ENCODE data around the gene KLHL29.

Gene KLHL29

GRCh38 chr2:23666980-23667357, 282.0 kb downstream of the KLHL29 start:
- no peak for DNase-seq

GRCh38 chr2:23668756-23669304, 283.9 kb downstream of the KLHL29 start:
- no peak for DNase-seq

- peak; percentile 75 for DNase-seq
These were observed 284.6 kb downstream of the KLHL29 start for GRCh38 chr2:23669413-23670244.

DNA sequence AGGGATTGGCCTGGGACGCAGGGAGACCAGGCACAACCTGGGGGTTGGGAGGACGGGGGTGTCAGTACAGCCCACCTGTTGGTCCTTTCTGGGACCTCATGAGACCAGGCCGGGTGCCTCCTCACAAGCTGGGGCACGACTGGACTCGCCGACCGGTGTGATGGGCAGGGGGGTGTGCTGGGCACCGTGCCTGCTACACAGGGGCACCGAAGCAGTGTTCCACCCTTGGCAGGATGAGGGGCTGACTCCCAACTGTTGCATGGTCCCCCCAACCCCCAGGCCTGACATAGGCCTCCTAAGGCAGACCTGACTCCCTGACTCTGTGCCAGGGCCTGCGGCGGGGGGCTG, 285.2 kb downstream of the KLHL29 start:
- DNase-seq, result no peak

- DNase-seq, result no peak
These were observed 288.1 kb downstream of the KLHL29 start for GRCh38 chr2:23673082-23673481.

DNA sequence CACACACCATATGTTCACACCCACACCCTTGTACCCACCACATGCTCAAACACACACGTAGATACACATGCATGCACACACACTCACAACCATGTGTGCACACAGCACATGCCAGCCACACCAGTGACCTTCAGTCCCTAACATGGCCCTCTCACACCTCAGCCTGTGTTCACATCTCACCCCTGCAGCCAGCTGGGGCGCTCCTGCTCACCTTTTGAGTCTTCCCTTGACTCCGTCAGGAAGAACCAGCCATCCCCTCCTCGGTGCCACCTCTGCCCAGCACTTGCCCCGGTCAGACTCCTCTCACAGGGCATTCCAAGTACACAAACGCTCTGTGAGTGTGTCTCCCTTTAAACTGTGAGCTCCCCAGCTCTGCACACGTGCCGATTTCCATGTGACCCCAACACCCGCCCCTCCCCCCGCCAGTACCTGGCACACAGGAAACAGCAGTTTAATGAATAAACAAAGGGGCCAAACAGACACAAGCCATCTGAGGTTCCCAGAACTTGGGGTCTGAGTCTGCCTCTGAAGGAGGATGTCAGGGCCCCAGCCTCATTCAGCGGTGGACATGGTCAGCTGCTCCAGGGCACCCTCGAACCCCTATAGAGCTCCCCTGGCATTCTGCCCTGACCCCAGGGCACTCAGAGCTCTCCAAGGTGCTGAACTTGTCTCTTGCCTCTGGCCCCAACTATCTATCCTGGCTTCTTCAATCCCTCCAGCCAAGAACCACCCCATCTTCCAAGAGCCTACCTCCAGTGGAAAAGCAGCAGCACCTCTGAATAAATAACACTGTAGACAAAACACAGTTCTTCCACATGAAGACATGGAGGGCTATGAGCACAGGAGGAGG, 289.1 kb downstream of the KLHL29 start:
- no peak for DNase-seq

DNA sequence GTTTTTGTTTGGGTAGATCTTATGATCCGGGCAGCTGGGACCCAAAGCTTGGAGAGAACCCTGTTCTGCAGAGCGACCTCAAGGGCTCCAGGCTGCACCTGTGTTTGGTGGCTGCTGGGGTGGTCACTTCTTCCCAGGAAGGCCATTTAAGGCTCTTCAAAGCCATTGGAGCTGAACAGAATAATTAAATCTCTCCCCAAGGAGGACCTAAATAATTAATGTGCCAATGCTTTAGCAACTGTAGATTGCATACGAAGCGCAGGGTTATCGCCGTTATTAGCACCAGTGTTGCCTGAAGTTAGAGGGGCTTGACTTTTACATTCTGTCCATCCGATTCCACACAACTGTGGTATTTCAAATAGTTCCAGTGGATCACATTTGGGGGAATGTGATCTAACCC, 290.5 kb downstream of the KLHL29 start:
- DNase-seq, result no peak

DNA sequence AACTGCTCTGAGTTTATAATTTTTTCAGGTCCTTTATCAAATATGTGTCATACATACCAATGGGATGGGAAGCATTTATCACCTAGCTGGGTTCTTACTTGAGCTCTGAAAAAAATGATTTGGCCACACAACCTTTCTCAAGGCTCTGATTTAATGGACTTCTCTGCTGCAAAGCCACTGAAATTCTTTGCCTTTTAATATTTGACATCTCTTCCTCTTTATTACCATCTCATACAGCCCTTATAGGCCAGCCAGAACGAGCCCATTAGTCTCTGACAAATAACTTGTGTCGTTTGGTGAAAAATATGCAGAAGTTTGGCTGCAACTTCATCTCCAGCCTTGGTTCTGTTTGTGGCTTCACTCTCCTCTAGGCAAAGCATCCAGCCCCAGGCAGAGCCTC, 292.9 kb downstream of the KLHL29 start:
- no peak for DNase-seq

GRCh38 chr2:23679044-23679443, 294.1 kb downstream of the KLHL29 start:
- DNase-seq, result no peak

DNA sequence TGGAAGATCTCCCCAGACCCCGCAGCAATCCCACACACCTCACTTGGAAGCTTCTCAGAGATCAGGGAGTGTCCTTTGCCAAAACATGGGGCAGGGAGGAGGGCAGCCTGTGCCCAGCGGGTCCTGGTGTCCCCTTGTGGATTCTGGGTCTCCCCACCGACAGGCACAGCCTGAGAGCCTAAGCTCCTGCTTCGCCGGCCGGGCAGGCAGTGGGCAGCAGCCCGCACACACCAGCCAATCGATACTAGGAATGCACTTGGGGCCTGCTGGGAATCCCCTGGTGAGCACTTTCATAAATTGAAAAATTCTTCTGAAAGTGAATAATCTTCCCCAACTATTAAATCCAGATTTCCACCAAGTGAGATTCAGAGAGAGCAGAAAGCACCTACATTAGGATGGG, 296.0 kb downstream of the KLHL29 start:
- no peak for DNase-seq

DNA sequence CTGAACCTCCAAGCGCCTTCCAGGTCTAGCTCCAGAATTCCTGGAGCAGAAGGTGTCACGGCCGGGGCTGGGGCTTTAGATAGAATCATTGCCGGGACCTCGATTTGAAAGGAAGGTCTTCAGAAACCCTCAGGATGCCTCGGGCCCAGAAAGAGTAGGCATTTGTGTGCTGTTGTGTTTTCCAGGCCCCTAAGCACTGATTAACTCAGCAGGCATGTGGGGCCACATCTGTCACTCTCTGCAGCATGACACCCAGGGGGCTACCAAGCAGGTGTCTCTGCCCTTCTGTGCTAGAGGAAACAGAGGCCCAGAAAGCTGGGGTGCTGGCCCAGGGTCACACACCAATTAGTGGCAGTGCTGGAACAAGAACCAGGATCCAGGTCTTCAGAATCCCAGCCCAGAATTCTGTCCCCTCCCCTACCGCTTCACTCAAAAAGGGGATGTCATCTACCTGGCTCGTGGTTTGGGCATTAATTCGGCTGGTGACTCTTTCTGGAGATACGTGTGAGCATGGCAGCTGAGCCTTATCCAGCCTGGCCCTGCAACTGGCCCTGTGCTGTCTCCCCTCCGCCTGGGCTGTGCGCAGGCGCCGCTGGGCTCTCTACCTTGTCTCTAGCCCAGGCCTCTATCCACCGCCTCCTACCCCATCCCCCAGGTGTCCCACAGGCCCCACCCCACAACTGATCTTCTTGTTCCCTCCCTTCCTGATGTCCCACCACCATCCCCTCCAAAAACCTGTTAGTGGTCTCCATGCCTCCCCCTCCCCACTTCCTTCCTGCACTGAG, 296.6 kb downstream of the KLHL29 start:
- DNase-seq, result no peak

DNA sequence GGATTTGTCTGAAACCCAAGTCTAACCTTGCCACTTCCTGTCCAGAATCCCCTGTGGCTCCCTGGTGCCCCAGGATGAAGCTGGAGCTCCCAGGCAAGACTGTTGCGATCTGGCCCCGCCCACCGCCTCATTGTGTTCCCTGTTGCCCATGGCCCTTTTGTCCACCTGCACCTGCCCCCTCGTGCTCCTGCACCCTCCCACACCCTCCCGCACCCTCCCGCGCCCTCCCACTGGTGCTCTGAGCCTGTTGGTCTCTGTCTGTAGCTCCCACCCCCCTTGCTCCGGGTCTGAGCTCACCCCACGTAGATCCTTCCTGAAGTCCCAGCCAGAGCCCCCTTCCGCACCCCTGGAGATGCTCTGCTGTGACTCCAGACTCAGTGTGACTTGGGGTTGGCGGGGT, 297.5 kb downstream of the KLHL29 start:
- DNase-seq, result no peak

DNA sequence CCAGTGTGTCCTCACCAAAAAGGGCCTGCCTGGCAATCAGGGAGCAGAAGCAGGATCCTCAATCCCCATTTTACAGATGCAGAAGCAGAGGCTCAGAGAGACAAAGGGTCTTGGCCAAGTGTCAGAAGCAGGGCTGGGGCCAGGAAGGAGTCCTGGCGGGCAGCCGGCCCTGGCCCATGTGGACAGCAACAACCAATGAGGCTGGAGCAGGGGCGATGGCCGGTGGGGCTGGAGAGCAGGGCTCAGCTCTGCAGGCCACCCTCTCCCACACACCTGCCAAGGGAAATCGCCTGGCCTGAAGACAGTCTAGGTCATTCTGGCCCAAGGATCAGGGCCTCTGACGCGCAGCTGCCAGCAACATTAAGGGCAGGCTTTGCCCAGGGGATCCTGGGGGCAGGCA, 298.0 kb downstream of the KLHL29 start:
- no peak for DNase-seq

GRCh38 chr2:23684395-23685176, 299.6 kb downstream of the KLHL29 start:
- no peak for DNase-seq

GRCh38 chr2:23685181-23685580, 300.2 kb downstream of the KLHL29 start:
- DNase-seq, result no peak

DNA sequence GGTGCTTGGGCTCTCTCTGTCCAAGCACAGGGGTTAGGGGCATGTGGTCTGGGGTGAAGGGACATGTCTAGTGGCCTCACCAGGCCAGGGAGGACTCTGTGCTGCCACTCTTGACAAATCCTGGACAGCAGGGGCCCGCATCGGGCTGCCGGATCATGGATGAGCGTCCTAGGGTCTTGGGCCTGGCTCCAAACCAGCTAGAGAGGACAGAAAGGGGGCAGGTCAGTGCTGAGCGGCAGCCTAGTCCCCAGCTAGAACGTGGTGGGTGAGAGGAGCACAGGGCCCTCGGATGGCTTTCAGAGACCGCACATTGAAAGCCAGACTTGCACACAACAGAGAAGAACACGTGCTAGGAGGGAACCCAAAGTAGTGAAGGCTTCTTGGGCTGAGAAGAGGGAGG, 300.7 kb downstream of the KLHL29 start:
- no peak for DNase-seq

DNA sequence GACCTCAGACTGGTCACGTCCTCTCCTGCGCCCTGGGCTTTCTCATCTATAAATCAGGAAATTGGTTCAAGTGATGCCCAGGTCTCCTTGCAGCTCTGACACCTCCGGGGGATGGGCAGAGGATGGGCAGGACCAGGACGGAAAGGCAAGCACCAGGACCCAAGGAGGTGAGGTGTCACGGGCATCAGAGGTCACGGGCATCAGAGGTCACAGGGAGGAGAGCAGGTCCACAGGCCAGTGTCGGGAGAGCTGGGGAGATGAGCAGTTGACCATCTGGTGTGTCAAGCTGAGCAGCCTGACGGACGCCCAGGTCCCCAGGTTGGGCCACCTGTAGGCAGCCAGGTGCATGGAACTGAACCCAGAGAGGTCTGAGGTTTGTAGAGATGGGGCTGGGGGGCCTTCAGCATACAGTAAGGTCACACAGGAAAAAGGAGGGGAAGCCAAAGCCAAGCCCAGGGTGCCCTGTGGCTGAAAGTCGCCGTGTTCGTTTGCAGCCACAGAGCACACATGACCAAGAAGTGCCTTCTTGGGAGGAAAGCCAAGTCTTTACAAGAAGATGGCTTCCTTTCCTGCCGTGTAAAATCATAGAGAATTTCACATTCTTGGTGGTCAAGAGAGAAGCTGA, 301.5 kb downstream of the KLHL29 start:
- no peak for DNase-seq

DNA sequence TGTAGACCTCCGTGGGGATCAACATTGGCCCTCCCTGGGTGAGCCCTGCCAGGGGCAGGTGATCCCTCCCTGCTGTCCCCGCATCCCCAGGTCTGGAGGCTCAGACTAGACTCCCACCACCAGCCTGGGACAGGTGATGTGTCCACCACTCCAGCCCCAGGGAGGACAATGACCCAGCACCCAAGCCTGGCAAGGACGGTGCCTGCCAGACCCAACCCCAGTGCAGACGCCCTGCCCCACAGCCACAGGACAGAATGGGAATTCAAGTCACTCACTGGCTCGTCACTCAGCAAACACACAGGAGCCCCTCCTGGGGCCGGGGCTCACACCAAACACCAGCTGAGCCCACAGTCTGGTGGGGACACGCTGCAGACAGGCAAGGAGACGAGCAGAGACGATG, 302.2 kb downstream of the KLHL29 start:
- DNase-seq, result no peak

DNA sequence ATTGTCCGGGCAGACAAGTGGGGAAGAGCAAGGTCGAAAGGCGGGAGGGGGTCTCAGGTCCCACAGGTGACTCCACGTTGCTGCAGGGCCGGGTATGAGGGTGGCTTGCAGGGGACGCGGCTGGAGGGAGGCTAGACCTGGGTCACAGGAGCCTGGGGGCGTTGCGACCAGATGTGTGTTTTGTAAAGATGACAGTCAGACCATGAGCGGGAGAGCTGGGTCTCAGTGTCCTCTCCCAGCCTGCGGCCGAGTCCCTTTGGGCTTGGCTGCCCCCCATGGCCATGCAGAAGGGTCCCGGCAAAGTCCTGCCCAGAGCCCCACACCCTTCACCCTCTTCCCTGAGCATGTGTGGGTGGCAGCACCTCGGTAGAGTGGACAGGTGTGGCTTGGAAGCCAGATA, 302.7 kb downstream of the KLHL29 start:
- DNase-seq, result no peak

GRCh38 chr2:23688486-23689130, 303.6 kb downstream of the KLHL29 start:
- no peak for DNase-seq

GRCh38 chr2:23689131-23689700, 304.2 kb downstream of the KLHL29 start:
- DNase-seq, result no peak
